Stimulated activated naive CD8-positive, alpha-beta T cell treated with anti-CD3 and anti-CD28 coated beads, Interleukin-15, Interleukin-2, amounts not matched to agents 100 ng/mL and 50 ng/mL, for 24 hours (primary cell): ENCODE data around the gene MIF4GD.
"Not testable (repeated sequence)": the region's sequence is repeated elsewhere in the genome, so short reads cannot be mapped to it uniquely, and the experiment has no call there.

Experiments
- H3K27ac Mint-ChIP-seq: one replicate; pipeline ENCODE4 v1.8.0; 2021; ENCODE audit warnings: mild to moderate bottlenecking, mixed read lengths
- H3K27me3 Mint-ChIP-seq: one replicate; pipeline ENCODE4 v1.8.0; 2021; ENCODE audit warnings: mixed read lengths
- H3K36me3 Mint-ChIP-seq: one replicate; pipeline ENCODE4 v1.8.0; 2021; ENCODE audit warnings: low read depth, mixed read lengths
- H3K4me1 Mint-ChIP-seq: one replicate; pipeline ENCODE4 v1.8.0; 2021; ENCODE audit warnings: low read depth, mixed read lengths
- H3K4me3 Mint-ChIP-seq: one replicate; pipeline ENCODE4 v1.8.0; 2021; ENCODE audit warnings: mild to moderate bottlenecking, mixed read lengths
- H3K9me3 Mint-ChIP-seq: one replicate; pipeline ENCODE4 v1.8.0; 2021; ENCODE audit warnings: mixed read lengths

MIF4GD gene

DNA sequence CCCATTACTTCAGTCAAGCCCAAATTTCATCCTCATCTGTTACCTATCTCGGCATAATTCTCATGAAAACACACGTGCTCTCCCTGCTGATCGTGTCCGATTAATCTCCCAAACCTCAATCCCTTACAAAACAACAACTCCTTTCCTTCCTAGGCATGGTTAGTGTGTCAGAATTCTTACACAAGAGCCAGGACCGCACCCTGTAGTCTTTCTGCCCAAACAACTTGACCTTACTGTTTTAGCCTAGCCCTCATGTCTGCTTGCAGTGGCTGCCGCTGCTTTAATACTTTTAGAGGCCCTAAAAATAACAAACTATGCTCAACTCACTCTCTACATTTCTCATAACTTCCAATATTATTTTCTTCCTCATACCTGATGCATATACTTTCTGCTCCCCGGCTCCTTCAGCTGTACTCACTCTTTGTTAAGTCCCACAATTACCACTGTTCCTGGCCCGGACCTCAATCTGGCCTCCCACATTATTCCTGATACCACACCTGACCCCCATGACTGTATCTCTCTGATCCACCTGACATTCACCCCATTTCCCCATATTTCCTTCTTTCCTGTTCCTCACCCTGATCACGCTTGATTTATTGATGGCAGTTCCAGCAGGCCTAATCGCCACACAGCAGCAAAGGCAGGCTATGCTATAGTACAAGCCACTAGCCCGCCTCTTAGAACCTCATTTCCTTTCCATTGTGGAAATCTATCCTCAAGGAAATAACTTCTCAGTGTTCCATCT, 14.9 kb downstream of the MIF4GD start:
- peak overlapping the region; percentile 47 for H3K27ac Mint-ChIP-seq
- not testable (repeated sequence) for H3K9me3 Mint-ChIP-seq, H3K27me3 Mint-ChIP-seq, H3K4me3 Mint-ChIP-seq
- peaks cover 11% of the 10 kb centered on the region for H3K36me3 Mint-ChIP-seq
- peaks cover 93% of the 10 kb centered on the region for H3K4me1 Mint-ChIP-seq

DNA sequence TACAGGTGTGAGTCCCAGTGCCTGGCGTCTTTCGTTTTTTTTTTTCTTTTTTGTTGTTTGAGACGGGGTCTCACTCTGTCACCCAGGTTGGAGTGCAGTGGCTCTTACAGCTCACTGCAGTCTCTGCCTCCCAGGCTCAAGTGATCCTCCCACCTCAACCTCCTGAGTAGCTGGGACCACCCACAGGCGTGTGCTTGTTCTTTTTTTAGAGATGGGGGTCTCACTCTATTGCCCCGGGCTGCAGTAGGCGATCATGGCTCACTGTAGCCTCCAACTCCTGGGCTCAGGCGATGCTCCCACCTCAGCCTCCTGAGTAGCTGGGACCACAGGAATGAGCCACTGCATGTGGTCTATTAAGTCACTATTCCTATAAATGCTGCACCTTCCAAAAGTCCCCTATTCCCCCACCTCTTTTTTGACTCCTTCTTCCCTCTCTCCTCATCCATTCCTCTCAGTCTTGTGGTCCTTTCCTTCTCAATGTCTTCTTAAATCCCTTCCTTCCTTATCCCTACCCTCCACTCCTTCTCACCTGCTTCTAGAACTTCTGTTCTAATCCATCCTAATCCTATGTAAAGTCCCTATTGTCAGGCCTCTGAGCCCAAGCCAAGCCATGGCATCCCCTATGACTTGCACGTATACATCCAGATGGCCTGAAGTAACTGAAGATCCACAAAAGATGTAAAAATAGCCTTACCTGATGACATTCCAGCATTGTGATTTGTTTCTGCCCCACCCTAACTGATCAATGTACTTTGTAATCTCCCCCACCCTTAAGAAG, 18.8 kb downstream of the MIF4GD start:
- Mint-ChIP-seq H3K9me3 (no peaks in the 10 kb centered on the region), H3K4me3 (no peak overlapping the region), H3K4me1 (peaks cover 90% of the 10 kb centered on the region), H3K27me3 (no peaks in the 10 kb centered on the region), H3K36me3 (peaks cover 12% of the 10 kb centered on the region), H3K27ac (peak overlapping the region; percentile 83)

DNA sequence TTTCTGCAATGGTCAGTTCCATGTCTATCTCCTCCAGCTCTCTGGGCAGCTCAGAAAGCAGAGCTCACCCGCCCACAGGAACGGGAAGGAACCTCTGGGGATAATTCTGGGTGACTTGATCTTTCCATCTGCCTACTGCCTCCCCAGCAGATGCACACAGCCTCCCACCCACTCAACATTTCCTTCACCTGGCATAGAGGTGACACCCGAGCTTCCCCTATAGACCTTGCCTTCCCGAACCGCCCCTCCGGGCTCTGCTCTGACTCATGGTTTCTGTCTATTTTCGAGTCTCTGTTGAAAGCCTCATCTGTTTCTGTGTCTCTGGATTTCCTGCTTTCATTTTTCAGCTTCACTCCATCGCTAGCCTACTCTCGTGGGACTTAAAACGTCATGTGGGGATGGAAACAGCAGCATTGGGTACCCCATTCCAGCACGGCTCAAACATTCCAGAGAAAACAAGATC, 21.0 kb downstream of the MIF4GD start:
- Mint-ChIP-seq H3K27me3 (no peaks in the 10 kb centered on the region), H3K9me3 (no peaks in the 10 kb centered on the region), H3K4me1 (peaks cover 81% of the 10 kb centered on the region), H3K4me3 (peak overlapping the region; percentile 71), H3K27ac (peak overlapping the region; percentile 95), H3K36me3 (peaks cover 30% of the 10 kb centered on the region)

DNA sequence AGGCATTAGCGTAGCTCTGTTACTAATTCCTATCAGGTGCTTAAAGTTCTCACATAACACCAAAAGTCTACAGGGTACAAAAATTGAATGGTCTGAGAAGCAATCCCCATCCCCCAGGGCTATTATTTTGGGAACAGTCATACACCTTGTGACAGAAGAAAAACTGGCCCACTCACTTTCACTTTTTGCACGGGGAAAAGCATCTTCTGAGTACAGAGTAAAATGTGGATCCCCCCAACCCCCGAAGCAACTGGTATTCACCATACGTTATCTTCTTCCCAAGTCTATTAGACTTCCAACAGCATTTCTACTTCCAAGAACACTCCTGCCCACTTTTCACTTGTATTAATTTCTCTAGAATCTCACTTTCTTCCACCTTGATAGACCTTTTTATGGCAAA, 21.5 kb downstream of the MIF4GD start:
- H3K4me3 Mint-ChIP-seq, result peak overlapping the region; percentile 71
- H3K9me3 Mint-ChIP-seq, result no peaks in the 10 kb centered on the region
- peaks cover 32% of the 10 kb centered on the region for H3K36me3 Mint-ChIP-seq
- peak overlapping the region; percentile 95 for H3K27ac Mint-ChIP-seq
- peaks cover 81% of the 10 kb centered on the region for H3K4me1 Mint-ChIP-seq
- no peaks in the 10 kb centered on the region for H3K27me3 Mint-ChIP-seq

DNA sequence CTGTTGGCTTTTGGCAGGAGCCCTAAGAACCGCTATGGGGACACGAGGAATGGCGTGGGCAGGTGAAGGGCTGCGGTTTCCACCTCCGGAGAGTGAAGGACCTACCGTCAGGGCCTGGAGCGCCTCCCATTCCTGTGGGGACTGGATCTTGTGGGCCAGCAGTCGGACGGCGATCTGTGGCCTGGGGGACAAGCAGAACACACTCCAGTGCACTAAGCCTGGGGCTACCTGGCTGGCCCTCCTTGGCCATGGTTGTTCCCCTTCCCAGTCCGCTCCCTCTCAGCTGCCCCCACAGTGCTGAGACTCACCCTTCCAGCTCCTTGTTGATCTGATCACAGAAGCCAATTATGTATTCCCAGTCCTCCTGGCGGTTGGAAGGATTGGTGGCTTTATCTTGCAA, 24.6 kb downstream of the MIF4GD start:
- H3K36me3 Mint-ChIP-seq, result peaks cover 58% of the 10 kb centered on the region
- no peaks in the 10 kb centered on the region for H3K9me3 Mint-ChIP-seq
- no peaks in the 10 kb centered on the region for H3K27me3 Mint-ChIP-seq
- peak overlapping the region; percentile 7 for H3K27ac Mint-ChIP-seq
- no peak overlapping the region for H3K4me3 Mint-ChIP-seq
- H3K4me1 Mint-ChIP-seq, result peaks cover 83% of the 10 kb centered on the region

DNA sequence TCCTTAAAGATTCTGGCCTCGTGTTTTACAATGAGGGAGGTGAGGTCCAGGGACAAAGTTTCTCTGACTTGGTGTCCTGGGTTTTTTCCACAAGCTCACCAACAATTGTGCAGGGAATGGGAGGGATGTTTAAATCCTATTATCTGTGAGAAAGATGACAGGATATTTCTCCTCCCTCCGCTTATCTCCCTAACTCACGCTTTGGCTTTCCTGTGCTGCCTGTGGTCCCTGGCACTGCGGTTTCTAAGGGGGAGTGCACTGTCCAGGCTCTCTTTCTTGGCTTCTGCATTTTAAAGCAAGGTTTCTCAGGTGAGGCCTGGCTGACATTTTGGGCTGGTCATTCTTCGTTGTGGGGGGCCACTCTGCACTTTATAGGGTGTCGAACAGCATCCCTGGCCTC, 26.0 kb downstream of the MIF4GD start:
- H3K36me3 Mint-ChIP-seq, result peaks cover 60% of the 10 kb centered on the region
- peak overlapping the region; percentile 45 for H3K4me3 Mint-ChIP-seq
- H3K27ac Mint-ChIP-seq, result no peak overlapping the region
- no peaks in the 10 kb centered on the region for H3K9me3 Mint-ChIP-seq
- H3K4me1 Mint-ChIP-seq, result peaks cover 79% of the 10 kb centered on the region
- no peaks in the 10 kb centered on the region for H3K27me3 Mint-ChIP-seq

DNA sequence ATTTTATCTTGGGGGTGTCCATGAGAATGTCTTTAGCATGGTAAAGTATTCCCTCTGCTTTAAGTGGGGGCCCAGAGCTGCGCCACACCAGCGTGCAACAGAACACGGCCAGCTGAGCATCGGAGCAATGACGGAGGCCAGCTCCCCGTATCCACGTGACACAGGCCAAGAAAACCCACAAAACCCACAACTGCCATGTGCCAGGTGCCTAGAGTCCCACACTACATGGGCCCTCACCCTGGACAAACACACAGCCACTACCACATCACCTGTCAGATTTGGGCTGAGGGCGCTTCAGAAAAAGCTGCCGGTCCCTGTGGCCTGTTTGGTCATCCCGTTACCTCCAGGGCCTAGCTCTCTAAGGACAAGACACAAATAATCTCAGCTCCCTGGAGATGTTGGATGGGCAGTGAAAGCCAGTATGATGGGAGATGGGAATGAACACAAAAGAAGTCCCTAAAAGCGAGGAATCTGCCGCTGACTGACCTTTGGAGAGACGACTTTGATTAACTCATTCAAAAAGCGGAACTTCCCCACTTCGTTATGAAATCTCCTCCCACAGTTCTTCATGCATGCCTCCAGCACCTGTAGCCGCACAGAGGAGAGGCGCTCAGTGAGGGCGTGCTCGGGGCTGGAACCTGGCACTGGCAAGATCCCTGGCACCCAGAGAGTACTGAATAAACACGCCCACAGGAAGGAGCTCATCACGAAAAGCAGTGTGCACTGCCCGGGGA, 26.7 kb downstream of the MIF4GD start:
- peaks cover 71% of the 10 kb centered on the region for H3K4me1 Mint-ChIP-seq
- H3K27ac Mint-ChIP-seq, result peak overlapping the region; percentile 47
- H3K9me3 Mint-ChIP-seq, result no peaks in the 10 kb centered on the region
- no peaks in the 10 kb centered on the region for H3K27me3 Mint-ChIP-seq
- H3K4me3 Mint-ChIP-seq, result peak overlapping the region; percentile 45
- peaks cover 60% of the 10 kb centered on the region for H3K36me3 Mint-ChIP-seq

DNA sequence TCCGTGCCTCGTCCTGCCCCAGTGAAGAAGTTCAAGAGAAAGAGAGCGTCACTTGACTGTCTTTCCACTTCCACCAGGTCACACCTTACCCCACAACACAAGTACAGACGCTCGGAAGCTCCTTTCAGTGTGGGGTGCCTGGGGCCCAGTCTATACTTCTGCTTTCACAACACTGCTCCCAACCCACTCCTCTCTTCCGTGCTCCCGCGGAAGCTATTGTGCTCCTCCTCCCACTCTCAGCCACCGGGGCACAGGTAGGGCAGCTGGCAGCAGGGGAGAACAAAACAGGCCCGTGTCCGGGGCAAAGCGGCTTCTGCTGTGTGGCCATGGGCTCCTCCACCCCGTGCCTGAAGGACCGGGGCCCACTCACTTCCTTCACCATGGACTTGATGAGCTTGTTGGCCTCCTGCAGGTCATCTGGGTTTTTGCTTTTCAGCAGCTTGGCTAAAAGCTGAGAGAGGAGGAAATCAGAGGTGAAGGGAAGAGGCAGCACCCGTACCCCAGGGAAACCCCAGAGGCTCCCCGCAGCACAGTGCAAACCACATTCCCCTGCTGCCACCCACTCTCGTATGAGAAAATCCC, 28.5 kb downstream of the MIF4GD start:
- peak overlapping the region; percentile 87 for H3K27ac Mint-ChIP-seq
- H3K36me3 Mint-ChIP-seq, result peaks cover 65% of the 10 kb centered on the region
- H3K4me3 Mint-ChIP-seq, result peak overlapping the region; percentile 52
- no peaks in the 10 kb centered on the region for H3K9me3 Mint-ChIP-seq
- no peaks in the 10 kb centered on the region for H3K27me3 Mint-ChIP-seq
- H3K4me1 Mint-ChIP-seq, result peaks cover 68% of the 10 kb centered on the region

DNA sequence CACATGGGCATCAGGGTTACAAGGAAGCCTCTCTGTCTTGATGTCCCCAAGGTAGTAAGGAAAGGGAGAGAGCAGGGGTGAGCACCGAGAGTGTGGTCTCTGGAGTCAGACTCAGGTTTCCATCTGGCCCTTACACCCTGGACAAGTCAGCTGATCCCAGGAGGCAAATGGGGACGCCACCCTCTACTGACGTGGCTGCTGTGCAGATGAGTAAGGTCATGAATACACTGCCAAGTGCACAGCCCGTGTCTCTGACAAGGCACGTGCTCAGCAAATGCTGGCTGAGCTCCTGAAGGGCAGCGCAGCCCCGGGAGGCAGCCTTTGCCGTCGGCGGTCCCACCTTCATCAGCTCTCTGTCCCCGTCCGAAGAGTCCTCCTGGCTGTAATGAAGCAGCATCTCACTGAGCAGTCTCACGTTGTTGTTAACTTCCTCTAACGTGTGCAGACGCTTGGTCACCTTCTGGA, 29.0 kb downstream of the MIF4GD start:
- H3K27ac Mint-ChIP-seq, result peak overlapping the region; percentile 87
- peaks cover 67% of the 10 kb centered on the region for H3K36me3 Mint-ChIP-seq
- peak overlapping the region; percentile 52 for H3K4me3 Mint-ChIP-seq
- H3K9me3 Mint-ChIP-seq, result no peaks in the 10 kb centered on the region
- peaks cover 64% of the 10 kb centered on the region for H3K4me1 Mint-ChIP-seq
- H3K27me3 Mint-ChIP-seq, result no peaks in the 10 kb centered on the region

DNA sequence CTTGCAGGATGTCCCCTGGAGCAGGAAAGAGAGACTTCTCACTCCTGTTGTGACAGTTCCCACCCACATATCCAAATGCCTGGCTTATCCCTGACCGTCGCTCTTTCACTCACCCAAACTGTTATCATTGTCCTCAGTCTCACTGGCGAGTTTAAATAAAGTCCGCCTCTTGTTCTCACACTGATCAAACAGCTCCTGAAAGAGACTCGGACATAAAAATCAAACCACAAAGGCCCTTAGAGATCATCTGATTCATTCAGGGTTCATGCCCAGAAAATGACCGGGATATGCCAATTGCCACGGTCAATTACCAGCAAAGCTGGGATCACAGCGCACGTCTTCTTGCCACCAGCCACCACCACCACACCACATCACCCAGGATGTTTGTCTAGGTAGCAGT, 29.5 kb downstream of the MIF4GD start:
- no peak overlapping the region for H3K4me3 Mint-ChIP-seq
- no peaks in the 10 kb centered on the region for H3K27me3 Mint-ChIP-seq
- H3K9me3 Mint-ChIP-seq, result no peaks in the 10 kb centered on the region
- peak overlapping the region; percentile 3 for H3K27ac Mint-ChIP-seq
- H3K4me1 Mint-ChIP-seq, result peaks cover 59% of the 10 kb centered on the region
- peaks cover 67% of the 10 kb centered on the region for H3K36me3 Mint-ChIP-seq

DNA sequence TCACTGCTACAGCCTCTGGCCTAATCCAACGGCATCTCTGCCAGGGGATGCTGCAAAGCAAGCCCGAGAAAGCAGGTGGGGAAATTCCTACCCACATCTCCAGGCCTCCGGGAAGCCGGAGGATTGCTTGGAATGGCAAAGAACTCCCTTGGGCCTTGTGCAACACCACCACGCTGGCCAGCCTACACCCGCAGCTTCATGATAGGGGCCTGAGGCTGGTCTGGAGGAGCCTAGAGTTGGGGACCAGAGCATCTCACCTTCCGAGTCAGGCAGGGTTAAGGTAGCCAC, 29.9 kb downstream of the MIF4GD start:
- peaks cover 56% of the 10 kb centered on the region for H3K4me1 Mint-ChIP-seq
- H3K36me3 Mint-ChIP-seq, result peaks cover 68% of the 10 kb centered on the region
- no peak overlapping the region for H3K27ac Mint-ChIP-seq
- H3K9me3 Mint-ChIP-seq, result no peaks in the 10 kb centered on the region
- H3K4me3 Mint-ChIP-seq, result no peak overlapping the region
- no peaks in the 10 kb centered on the region for H3K27me3 Mint-ChIP-seq

DNA sequence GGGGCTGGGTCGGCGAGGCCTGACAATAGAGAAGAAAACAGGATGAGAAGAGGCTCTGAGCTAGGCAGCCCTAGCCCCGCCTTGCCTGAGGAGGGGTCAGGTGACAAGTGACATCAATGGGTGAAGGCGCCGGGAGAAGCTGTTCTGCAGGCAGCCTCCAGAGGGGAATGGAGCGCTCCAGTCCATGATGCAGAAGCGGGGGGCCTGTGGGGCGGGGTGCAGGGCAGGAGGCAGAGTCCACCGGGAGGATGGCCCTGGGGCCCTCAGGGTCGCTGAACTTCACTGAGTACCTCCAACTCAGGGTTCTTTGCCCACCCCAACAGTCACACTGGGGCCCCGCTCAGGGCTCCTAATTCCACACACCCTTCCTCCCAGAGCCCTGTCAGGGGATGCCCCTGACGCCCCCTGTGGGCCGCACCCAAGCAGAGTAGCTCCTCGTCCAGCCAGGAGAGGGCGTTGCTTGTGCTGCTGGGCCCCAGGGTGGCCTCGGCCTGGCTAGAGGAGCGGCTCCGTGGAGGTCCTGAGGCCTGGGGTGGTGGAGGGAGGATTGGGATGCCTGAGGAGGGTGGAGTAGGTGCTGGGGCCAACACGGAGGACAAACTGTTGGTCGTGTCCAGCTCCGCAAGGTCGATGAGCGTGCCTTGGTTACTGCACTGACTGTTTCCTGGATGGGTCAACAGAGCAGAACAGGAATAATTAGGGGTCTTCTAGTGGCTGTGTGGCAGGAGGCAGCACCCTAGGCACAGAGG, 30.5 kb downstream of the MIF4GD start:
- no peak overlapping the region for H3K4me3 Mint-ChIP-seq
- peak overlapping the region; percentile 72 for H3K27ac Mint-ChIP-seq
- no peaks in the 10 kb centered on the region for H3K27me3 Mint-ChIP-seq
- peaks cover 67% of the 10 kb centered on the region for H3K36me3 Mint-ChIP-seq
- H3K4me1 Mint-ChIP-seq, result peaks cover 55% of the 10 kb centered on the region
- H3K9me3 Mint-ChIP-seq, result no peaks in the 10 kb centered on the region

DNA sequence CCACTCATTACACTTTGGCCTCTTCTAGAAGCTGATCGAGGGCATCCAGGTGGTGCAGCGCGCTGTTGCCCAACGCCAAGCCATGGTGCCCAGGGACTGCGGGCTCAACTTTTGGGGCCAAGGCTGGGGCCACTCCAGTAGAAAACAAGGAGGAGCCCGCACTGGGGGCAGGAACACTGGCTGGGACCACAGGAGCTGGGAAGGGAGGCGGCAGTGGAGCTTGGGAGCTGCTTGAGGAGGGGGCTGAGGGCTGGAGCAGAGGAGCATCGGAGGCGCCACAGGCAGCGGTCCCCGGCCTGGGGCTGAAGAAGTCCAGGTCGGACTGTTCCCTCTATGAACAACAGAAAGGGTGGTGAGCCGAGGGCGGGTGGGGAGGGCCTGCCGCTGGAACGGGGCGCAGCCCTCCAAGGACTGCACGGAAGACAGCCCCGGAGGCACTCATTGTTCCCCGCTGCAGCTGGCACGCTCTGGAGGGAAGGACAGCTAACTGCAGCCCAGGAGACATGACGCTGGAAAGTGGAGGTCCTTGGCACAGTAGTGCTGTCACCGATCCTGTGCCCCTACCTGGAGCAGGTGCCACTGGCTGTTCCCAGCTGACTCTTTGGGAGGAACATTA, 31.1 kb downstream of the MIF4GD start:
- H3K4me1 Mint-ChIP-seq, result peaks cover 53% of the 10 kb centered on the region
- H3K27ac Mint-ChIP-seq, result peak overlapping the region; percentile 72
- no peaks in the 10 kb centered on the region for H3K27me3 Mint-ChIP-seq
- no peaks in the 10 kb centered on the region for H3K9me3 Mint-ChIP-seq
- no peak overlapping the region for H3K4me3 Mint-ChIP-seq
- peaks cover 67% of the 10 kb centered on the region for H3K36me3 Mint-ChIP-seq

DNA sequence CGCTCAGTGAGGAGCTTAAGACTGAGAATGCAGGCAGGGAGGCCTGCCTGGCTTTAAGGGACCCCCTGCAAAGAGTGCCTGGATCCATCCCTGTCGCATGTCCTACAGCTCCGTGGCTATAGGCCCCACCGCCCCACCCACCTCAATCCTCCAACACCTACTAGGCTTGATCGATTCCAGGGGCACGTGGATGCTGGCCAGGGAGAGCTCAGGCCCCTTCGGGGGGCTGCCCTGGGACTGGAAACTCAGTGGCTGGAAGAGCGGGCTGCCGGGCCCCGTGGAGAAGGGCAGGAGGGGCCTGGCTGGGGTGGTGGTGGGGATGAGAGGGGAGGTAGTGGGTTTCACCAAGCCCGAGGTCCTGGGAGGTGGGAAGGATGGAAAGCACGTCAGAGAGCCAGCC, 31.8 kb downstream of the MIF4GD start:
- Mint-ChIP-seq H3K4me3 (no peak overlapping the region), H3K27me3 (no peaks in the 10 kb centered on the region), H3K9me3 (no peaks in the 10 kb centered on the region), H3K27ac (peak overlapping the region; percentile 83), H3K36me3 (peaks cover 68% of the 10 kb centered on the region), H3K4me1 (peaks cover 46% of the 10 kb centered on the region)
